Measurements from ENCODE around the gene URGCP.

Gene URGCP
- total RNA-seq: 27.3 to 65.6 reads per million in 2 donors

GRCh38 chr7:43906331-43907010 lies at the start of gene URGCP:
Gene URGCP, minus strand, starts transcription at chr7:43906596. Its CDS starts 21 bp downstream, at chr7:43906575.
- peak; percentile 43 for DNase-seq

- DNase-seq: no peak
Observed at GRCh38 chr7:43956027-43956426, 49.6 kb upstream of the URGCP start.

GRCh38 chr7:43954524-43955228 lies 48.3 kb upstream of the URGCP start:
- DNase-seq: no peak

GRCh38 chr7:43953071-43953470 lies 46.7 kb upstream of the URGCP start:
- DNase-seq: no peak

GRCh38 chr7:43952028-43952427 lies 45.6 kb upstream of the URGCP start:
- no peak for DNase-seq

- DNase-seq: no peak
Observed at GRCh38 chr7:43944286-43944685, 37.9 kb upstream of the URGCP start.

- no peak for DNase-seq
Observed at GRCh38 chr7:43943417-43944187, 37.2 kb upstream of the URGCP start.

GRCh38 chr7:43942997-43943396 lies 36.6 kb upstream of the URGCP start:
- no peak for DNase-seq

GRCh38 chr7:43942250-43942649 lies 35.9 kb upstream of the URGCP start:
- no peak for DNase-seq

- no peak for DNase-seq
Observed at GRCh38 chr7:43938892-43939482, 32.6 kb upstream of the URGCP start.

GRCh38 chr7:43937444-43937843 lies 31.0 kb upstream of the URGCP start:
- no peak for DNase-seq

- no peak for DNase-seq
Observed at GRCh38 chr7:43933902-43934560, 27.6 kb upstream of the URGCP start.

GRCh38 chr7:43931346-43931745 lies 24.9 kb upstream of the URGCP start:
- DNase-seq: no peak

GRCh38 chr7:43929529-43930457 lies 23.4 kb upstream of the URGCP start:
- DNase-seq: no peak

GRCh38 chr7:43927810-43928209 lies 21.4 kb upstream of the URGCP start:
- DNase-seq: no peak

- no peak for DNase-seq
Observed at GRCh38 chr7:43926798-43927123, 20.4 kb upstream of the URGCP start.

GRCh38 chr7:43925984-43926797 lies 19.8 kb upstream of the URGCP start, which contains the start of gene UBE2D4:
Gene UBE2D4, plus strand, starts transcription at chr7:43926436. Its CDS starts 97 bp downstream, at chr7:43926533.
- DNase-seq: peak; percentile 81

GRCh38 chr7:43922726-43923125 lies 16.3 kb upstream of the URGCP start:
- no peak for DNase-seq

GRCh38 chr7:43921423-43921822 lies 15.0 kb upstream of the URGCP start:
- no peak for DNase-seq

- no peak for DNase-seq
Observed at GRCh38 chr7:43915907-43916306, 9.5 kb upstream of the URGCP start.

GRCh38 chr7:43914795-43915194 lies 8.4 kb upstream of the URGCP start:
- DNase-seq: no peak

Data from T-helper 9 cell (primary cell).